A549 (cell line): ENCODE results near the gene CTSA.

ENCODE experiments used
- CEBPB ChIP-seq, 2 experiments: fragments of >200 bp in 1 of 2; sonication (Bioruptor Twin) in 1 of 2; formaldehyde crosslinking in 1 of 2; IDR thresholded peaks; 2 replicates each; pipeline ENCODE4 v1.6.1; 2012 to 2016
- CHD2 ChIP-seq: fragments of 150-350 bp; IDR thresholded peaks from 2 replicates; pipeline ENCODE4 v1.6.1; 2014; ENCODE audit warnings: low read length; ENCODE audit not compliant: partially characterized antibody
- EP300 ChIP-seq, 2 experiments: fragments of >200 bp; sonication (Bioruptor Twin); formaldehyde crosslinking; IDR thresholded peaks; 2 replicates in 1 of 2; 3 replicates in 1 of 2; pipeline ENCODE4 v1.6.1; 2016 to 2017
- HDAC2 ChIP-seq: fragments of 200-600 bp; sonication (generic); IDR thresholded peaks from 2 replicates; pipeline ENCODE4 v1.6.1; 2016
- JUNB ChIP-seq: fragments of >200 bp; sonication (Bioruptor Twin); formaldehyde crosslinking; IDR thresholded peaks from 2 replicates; pipeline ENCODE4 v1.6.1; 2016
- MYC ChIP-seq: IDR thresholded peaks from 2 replicates; pipeline ENCODE4 v1.6.1; 2012; ENCODE audit warnings: mild to moderate bottlenecking, inconsistent platforms, low read length, improper control_type of control experiment, borderline replicate concordance
- PHF8 ChIP-seq: fragments of 200-600 bp; sonication (generic); IDR thresholded peaks from 2 replicates; pipeline ENCODE4 v1.6.1; 2016; ENCODE audit warnings: low read depth, mild to moderate bottlenecking, antibody characterized with exemption, moderate library complexity, borderline replicate concordance
- POLR2A ChIP-seq: IDR thresholded peaks from 2 replicates; pipeline ENCODE4 v1.6.1; 2012; ENCODE audit warnings: mild to moderate bottlenecking, low read length
- RAD21 ChIP-seq, 2 experiments: fragments of >200 bp in 1 of 2; sonication (Bioruptor Twin) in 1 of 2; formaldehyde crosslinking in 1 of 2; IDR thresholded peaks in 1 of 2; conservative IDR thresholded peaks in 1 of 2; 2 replicates in 1 of 2; 3 replicates in 1 of 2; pipeline ENCODE4 v1.6.1; 2012 to 2018; ENCODE audit warnings: inconsistent platforms in 1 of 2
- RCOR1 ChIP-seq: fragments of 150-350 bp; IDR thresholded peaks from 2 replicates; pipeline ENCODE4 v1.6.1; 2014; ENCODE audit warnings: antibody characterized with exemption, low read length, low read depth
- ZC3H11A ChIP-seq: fragments of 450-650 bp; IDR thresholded peaks from 2 replicates; pipeline ENCODE4 v1.6.1; 2014; ENCODE audit warnings: antibody characterized with exemption, mild to moderate bottlenecking
- TF ChIP-seq, protein P1 (sequence below): fragments of >200 bp; sonication (Bioruptor Twin); formaldehyde crosslinking; IDR thresholded peaks from 3 replicates; pipeline ENCODE4 v1.5.1; 2016
- TF ChIP-seq, protein P2 (sequence below): fragments of >200 bp; sonication (Bioruptor Twin); formaldehyde crosslinking; IDR thresholded peaks from 3 replicates; pipeline ENCODE4 v1.6.1; 2016

DNA sequence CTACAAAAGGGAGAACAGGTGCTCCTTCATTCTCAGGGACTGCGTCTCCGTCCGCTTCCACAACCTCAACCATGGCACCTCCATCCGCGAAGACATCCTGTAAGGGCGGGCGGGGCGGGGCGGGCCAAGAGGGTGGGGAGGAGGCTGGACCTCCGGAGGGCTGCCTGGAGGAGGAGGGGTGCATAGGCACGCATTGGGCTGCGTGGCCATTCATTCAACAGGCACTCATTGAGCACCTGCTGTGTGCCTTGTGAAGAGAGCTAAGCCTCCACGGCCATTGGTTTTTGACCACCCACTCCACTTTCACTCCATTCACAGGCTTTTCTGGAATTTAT is 33.3 kb upstream of the CTSA start:
- TF ChIP-seq, protein P1, sequence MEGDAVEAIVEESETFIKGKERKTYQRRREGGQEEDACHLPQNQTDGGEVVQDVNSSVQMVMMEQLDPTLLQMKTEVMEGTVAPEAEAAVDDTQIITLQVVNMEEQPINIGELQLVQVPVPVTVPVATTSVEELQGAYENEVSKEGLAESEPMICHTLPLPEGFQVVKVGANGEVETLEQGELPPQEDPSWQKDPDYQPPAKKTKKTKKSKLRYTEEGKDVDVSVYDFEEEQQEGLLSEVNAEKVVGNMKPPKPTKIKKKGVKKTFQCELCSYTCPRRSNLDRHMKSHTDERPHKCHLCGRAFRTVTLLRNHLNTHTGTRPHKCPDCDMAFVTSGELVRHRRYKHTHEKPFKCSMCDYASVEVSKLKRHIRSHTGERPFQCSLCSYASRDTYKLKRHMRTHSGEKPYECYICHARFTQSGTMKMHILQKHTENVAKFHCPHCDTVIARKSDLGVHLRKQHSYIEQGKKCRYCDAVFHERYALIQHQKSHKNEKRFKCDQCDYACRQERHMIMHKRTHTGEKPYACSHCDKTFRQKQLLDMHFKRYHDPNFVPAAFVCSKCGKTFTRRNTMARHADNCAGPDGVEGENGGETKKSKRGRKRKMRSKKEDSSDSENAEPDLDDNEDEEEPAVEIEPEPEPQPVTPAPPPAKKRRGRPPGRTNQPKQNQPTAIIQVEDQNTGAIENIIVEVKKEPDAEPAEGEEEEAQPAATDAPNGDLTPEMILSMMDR: no peak
- no peak for TF ChIP-seq JUNB
- TF ChIP-seq MYC: no peak
- no peak for TF ChIP-seq RCOR1
- TF ChIP-seq ZC3H11A: no peak
- TF ChIP-seq, protein P2, sequence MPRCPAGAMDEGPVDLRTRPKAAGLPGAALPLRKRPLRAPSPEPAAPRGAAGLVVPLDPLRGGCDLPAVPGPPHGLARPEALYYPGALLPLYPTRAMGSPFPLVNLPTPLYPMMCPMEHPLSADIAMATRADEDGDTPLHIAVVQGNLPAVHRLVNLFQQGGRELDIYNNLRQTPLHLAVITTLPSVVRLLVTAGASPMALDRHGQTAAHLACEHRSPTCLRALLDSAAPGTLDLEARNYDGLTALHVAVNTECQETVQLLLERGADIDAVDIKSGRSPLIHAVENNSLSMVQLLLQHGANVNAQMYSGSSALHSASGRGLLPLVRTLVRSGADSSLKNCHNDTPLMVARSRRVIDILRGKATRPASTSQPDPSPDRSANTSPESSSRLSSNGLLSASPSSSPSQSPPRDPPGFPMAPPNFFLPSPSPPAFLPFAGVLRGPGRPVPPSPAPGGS: no peak
- TF ChIP-seq CHD2: no peak
- no peak for TF ChIP-seq CEBPB (IDR thresholded peaks at IDR 0.05)
- no peak for TF ChIP-seq EP300 (IDR thresholded peaks at IDR 0.05)
- no peak for TF ChIP-seq PHF8
- no peak for TF ChIP-seq POLR2A
- TF ChIP-seq RAD21 (conservative IDR thresholded peaks at IDR 0.05 in 1 of 2, IDR thresholded peaks at IDR 0.05 in 1 of 2): no peak
- no peak for TF ChIP-seq HDAC2
